HG02798 (cell line): Measurements from ENCODE around the gene OCRL.

Experiments
- ATAC-seq: cut with Tn5 transposase; IDR thresholded peaks from one replicate; pipeline ENCODE4 v1.9.1; 2021; ENCODE audit warnings: mild to moderate bottlenecking; ENCODE audit not compliant: unreplicated experiment, poor library complexity

Gene OCRL

DNA sequence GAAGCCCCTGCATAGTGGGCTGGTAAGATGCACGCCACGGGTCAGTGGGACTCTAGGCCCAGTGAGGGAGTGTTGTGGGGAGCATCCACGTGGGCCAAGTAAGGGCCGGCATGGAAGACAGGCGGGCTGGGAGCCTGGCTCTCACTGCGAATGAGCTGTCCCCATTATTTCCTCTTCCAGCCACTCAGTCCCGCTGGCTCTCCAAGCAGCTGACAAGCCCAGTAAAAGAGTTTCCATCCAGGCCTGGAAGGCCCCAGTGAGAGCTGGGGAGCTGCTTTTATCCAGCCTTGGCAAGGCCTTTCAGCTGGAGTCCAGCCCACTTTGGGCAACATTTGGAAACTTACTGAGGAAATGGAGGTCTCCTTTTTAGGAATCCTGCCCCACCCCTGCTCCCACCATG is 89.8 kb downstream of the OCRL start:
- no peak for ATAC-seq

DNA sequence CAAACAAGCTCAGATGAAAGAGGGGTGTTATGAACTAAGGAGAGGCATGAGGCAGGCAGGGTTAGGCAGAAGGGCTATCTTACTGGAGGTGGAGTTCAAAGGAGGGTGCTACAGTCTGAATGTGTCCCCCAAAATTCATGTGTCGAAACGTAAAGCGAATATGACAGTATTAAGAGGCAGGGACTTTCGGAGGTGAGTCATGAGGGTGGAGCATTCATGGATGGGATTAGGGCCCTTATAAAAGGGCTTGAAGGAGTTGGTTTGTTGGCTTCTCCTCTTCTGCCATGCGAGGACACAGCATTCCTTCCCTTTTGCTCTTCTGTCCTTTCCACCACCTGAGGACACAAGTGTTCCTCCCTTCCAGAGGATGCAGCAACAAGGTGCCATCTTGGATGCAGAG is 91.8 kb downstream of the OCRL start:
- no peak for ATAC-seq

DNA sequence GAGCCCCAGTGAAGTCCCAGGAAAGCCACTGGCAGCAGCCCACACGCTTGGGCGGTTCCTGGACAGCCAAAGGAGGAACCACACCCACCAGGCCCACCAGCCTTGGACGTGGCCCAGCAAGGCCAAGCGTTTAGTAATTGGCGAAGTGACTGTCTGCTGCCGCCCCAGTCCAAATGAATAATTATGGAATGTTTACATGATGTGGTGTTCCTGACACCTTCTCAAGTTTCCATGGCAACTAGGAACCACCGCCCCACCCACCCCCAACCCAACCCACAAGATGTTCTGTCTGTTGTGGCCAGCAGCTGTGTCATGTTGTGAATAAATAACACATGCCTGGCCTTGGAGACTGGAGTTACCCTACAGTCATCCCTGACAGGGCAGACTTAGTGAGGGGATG is 92.4 kb downstream of the OCRL start:
- ATAC-seq, result no peak

DNA sequence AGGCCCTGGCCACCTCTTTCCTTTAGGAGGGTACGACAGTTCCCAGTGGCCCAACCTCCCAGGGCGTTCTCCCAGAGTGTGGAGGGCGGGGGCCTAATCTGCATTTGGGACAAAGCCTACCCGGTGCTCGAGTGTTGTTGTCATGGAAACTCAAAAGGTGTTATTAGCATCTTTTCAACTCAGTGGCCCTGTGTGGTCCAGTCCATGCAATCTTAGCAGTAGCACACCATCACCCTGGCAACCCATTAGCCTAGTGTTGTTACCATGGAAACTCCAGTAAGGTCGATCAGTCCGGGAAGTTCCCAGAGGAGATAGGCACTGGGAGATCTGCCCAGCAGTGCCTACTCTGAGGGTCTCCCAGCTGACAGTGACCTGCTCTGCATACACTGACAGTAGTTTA is 94.5 kb downstream of the OCRL start:
- no peak for ATAC-seq

DNA sequence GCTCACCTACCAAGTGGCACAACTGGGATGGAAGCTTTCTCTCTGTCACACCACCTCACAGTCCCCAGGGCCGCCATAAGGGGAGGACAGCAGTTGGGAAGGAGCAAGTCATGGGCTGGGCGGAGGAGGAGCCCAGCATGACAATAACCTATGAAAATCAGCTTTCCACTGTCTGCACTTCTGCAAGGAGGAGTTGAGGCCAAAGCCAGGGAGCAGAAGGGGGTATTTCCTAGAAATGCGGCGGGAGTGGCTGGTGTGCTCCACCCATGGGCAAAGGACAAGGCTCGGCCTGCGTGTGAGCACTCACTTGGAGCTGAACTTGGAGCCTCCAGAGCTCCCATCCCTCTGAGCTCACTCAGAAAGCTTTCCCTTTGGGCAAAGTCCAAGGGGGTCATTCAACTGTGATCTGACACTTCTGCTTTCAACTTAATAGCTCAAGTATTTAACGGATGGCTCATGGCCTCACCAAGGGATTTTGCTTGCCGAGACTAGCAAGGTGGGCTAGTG is 96.2 kb downstream of the OCRL start:
- no peak for ATAC-seq

DNA sequence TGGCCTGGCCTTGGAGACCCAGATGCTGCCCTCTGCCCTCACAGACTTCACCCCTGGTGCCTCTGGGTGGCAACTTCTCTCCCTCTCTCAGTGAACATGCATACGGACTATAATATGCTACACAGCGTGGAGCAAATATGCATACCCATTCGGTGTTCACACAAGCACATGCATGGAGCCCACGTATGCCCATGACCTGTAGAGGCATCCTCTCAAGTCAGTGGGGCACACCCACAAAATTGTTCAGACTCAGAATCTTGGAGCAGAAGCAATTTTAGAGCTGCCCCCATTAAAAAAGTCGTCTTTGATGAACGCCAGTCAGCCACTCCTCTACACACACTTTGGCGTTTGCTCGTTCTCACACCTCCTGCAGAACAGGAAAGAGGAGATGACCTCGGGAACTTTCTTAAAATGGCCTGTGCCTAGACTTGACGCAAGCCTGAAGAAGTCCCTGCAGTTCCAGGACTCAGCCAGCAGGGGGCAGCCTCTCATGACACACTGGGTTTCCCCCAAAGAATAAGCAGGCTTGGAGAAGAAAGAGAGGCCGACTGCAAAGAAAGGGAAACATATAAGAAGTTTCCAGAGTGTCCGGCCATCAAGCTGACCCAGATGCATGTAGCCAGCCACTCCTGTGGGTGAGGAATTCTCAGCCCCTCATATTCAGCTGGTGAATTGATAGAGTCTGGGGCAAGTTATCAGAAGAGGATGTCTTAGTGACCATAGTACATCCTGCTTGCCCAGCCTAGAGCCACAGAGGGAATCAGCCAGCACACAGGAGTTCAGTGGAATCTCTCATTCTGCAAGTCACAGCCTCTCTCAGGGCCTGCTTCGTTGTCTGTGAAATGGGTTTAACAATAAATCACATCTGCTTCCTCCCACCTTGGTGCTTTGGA is 97.4 kb downstream of the OCRL start:
- ATAC-seq, result peak; percentile 55

DNA sequence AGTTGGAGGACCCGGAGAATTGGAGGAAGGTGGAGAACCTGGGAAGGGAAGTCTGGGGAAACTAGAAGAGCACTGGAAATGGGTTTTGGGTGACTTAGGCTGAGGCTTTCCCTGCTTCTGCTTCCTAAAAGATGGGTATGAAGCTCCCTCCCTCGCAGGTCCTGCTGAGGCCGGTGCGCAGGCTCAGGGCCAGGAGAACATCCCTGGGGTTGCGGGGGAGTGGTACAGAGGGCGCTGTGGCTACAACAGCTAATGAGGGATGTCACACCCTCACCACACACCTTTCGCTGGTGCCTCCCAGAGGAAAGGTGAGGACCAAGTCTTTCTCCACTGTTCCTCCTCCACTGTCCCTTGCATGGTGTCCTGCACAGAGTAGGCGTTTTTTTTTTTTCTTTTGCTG is 98.9 kb downstream of the OCRL start:
- ATAC-seq, result no peak

DNA sequence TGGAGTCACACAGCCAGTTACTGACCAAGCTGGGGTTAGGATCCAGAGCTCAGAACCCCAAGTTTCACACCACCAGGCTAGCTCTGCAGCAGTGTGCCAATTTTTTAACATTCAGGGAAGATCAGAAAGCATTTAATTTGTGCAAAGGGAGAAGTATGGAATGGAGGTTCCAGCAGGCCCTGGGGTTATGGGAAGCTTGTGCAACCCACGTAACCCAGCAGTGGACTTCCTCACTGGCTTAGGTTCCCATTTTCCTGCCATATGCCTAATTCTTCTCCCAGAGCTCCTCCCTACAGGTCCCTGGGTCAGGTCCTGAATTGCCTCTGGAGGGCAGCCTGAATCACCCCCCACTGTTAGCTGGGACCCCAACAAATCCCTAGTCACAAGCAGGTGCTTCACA is 100.7 kb downstream of the OCRL start:
- no peak for ATAC-seq

DNA sequence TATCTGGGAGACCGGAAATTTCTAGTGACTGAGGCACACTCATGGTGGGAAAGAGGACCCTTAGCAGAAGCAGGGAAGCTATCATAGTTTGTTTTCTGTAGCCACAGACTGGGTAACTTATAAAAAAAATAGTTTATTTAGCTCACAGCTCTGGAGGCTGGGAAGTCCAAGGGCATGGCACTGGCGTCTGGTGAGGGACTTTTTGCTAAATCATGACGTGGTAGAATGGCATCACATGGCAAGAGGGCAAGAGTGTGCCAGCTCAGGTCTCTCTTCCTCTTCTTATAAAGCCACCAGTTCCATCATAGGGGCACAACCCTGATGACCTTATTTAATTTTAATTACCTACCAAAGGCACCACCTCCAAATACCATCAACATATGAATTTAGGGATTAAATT is 101.4 kb downstream of the OCRL start:
- ATAC-seq, result no peak

DNA sequence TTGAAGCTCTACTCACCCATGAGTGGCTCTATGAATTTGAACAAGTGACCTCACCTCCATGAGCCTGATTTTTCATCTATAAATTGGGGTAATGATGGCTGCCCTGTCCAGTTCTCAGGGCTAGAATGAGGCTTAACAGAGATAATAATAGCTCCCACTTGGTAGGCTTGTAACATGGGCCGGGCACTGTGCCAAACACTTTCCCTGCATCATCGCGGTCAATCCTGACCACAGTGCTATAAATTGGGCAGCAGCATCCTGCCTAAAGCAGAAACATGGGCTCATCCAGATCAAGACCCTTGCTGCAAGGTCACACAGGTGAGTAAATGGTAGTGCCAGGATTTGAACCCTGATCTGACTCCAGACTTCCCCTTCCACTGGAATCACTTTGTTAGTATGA is 101.9 kb downstream of the OCRL start:
- ATAC-seq, result no peak
